Activated naive CD8-positive, alpha-beta T cell treated with anti-CD3 and anti-CD28 coated beads, Interleukin-2, amount 50 U/mL, for 24 hours (primary cell): ENCODE results near the gene RHNO1.
A peak's percentile ranks its signal among the peaks of the same experiment; 100 is the strongest.

Experiments used
- ATAC-seq: fragments of 150-1000 bp; cut with Tn5 transposase; one replicate; pipeline ENCODE4 v1.10.0; 2021
- DNase-seq: peaks from one replicate; pipeline ENCODE4 v3.0.0; 2021
- H3K27ac Mint-ChIP-seq: one replicate; pipeline ENCODE4 v1.8.0; 2021; ENCODE audit warnings: mild to moderate bottlenecking, mixed read lengths
- H3K27me3 Mint-ChIP-seq: one replicate; pipeline ENCODE4 v1.8.0; 2021; ENCODE audit warnings: mixed read lengths
- H3K36me3 Mint-ChIP-seq: one replicate; pipeline ENCODE4 v1.8.0; 2021; ENCODE audit warnings: low read depth, mixed read lengths
- H3K4me1 Mint-ChIP-seq: one replicate; pipeline ENCODE4 v1.8.0; 2021; ENCODE audit warnings: mixed read lengths
- H3K4me3 Mint-ChIP-seq: one replicate; pipeline ENCODE4 v1.8.0; 2021; ENCODE audit warnings: mild to moderate bottlenecking, moderate library complexity, mixed read lengths
- H3K9me3 Mint-ChIP-seq: one replicate; pipeline ENCODE4 v1.8.0; 2021; ENCODE audit warnings: mixed read lengths

RHNO1 gene

GRCh38 chr12:2877047-2877952 lies at the start of gene RHNO1, which contains the start of gene FOXM1:
RHNO1 (plus strand) TSS chr12:2877223; CDS start chr12:2885367, 8,144 bp downstream.
FOXM1 (minus strand) TSS chr12:2877174; CDS start chr12:2874478, 2,696 bp downstream.
- peak within 1 kb of the TSS; percentile 99 for H3K4me3 Mint-ChIP-seq
- H3K4me1 Mint-ChIP-seq, result peaks cover 34% of the 10 kb centered on the region

GRCh38 chr12:2829275-2829674 lies 47.7 kb upstream of the RHNO1 start:
- ATAC-seq (no peak), DNase-seq (no peak)
- Mint-ChIP-seq H3K27me3 (no peaks in the 10 kb centered on the region), H3K36me3 (peaks cover 29% of the 10 kb centered on the region), H3K4me1 (peaks cover 2% of the 10 kb centered on the region), H3K4me3 (no peak overlapping the region), H3K9me3 (no peaks in the 10 kb centered on the region), H3K27ac (no peak overlapping the region)

More at GRCh38 chr12:2877047-2877952, at the start of gene RHNO1, which contains the start of gene FOXM1:
- H3K9me3 Mint-ChIP-seq, result no peaks in the 10 kb centered on the region
- peaks cover 43% of the 10 kb centered on the region for H3K36me3 Mint-ChIP-seq
- ATAC-seq, result peak; percentile 76
- no peaks in the 10 kb centered on the region for H3K27me3 Mint-ChIP-seq
- peak within 1 kb of the TSS; percentile 97 for H3K27ac Mint-ChIP-seq
- DNase-seq, result peak; percentile 88

- H3K27ac Mint-ChIP-seq, result no peak overlapping the region
- no peaks in the 10 kb centered on the region for H3K9me3 Mint-ChIP-seq
Measured at GRCh38 chr12:2832550-2833127, 44.4 kb upstream of the RHNO1 start.

GRCh38 chr12:2833327-2833726 lies 43.7 kb upstream of the RHNO1 start:
- DNase-seq (no peak), ATAC-seq (no peak)
- H3K27ac Mint-ChIP-seq, result no peak overlapping the region
- no peaks in the 10 kb centered on the region for H3K9me3 Mint-ChIP-seq
- H3K4me3 Mint-ChIP-seq, result no peak overlapping the region
- H3K36me3 Mint-ChIP-seq, result peaks cover 25% of the 10 kb centered on the region
- peaks cover 2% of the 10 kb centered on the region for H3K4me1 Mint-ChIP-seq
- H3K27me3 Mint-ChIP-seq, result no peaks in the 10 kb centered on the region

More at GRCh38 chr12:2832550-2833127, 44.4 kb upstream of the RHNO1 start:
- no peaks in the 10 kb centered on the region for H3K27me3 Mint-ChIP-seq
- H3K4me1 Mint-ChIP-seq, result peaks cover 2% of the 10 kb centered on the region
- DNase-seq (no peak), ATAC-seq (no peak)
- no peak overlapping the region for H3K4me3 Mint-ChIP-seq
- peaks cover 23% of the 10 kb centered on the region for H3K36me3 Mint-ChIP-seq

GRCh38 chr12:2833810-2834209 lies 43.2 kb upstream of the RHNO1 start:
- no peak overlapping the region for H3K27ac Mint-ChIP-seq
- no peaks in the 10 kb centered on the region for H3K27me3 Mint-ChIP-seq
- no peak for ATAC-seq
- DNase-seq, result no peak
- peaks cover 2% of the 10 kb centered on the region for H3K4me1 Mint-ChIP-seq
- no peaks in the 10 kb centered on the region for H3K9me3 Mint-ChIP-seq
- H3K36me3 Mint-ChIP-seq, result peaks cover 23% of the 10 kb centered on the region
- H3K4me3 Mint-ChIP-seq, result no peak overlapping the region

GRCh38 chr12:2834581-2835491 lies 42.2 kb upstream of the RHNO1 start, which contains the start of gene NRIP2:
NRIP2 (minus strand) TSS chr12:2835035; CDS start chr12:2834983, 52 bp downstream.
- H3K4me1 Mint-ChIP-seq, result peaks cover 2% of the 10 kb centered on the region
- no peak within 1 kb of the TSS for H3K4me3 Mint-ChIP-seq
- peak; percentile 16 for ATAC-seq
- peak within 1 kb of the TSS; percentile 6 for H3K27ac Mint-ChIP-seq
- no peaks in the 10 kb centered on the region for H3K9me3 Mint-ChIP-seq
- DNase-seq, result no peak
- peaks cover 23% of the 10 kb centered on the region for H3K36me3 Mint-ChIP-seq
- H3K27me3 Mint-ChIP-seq, result no peaks in the 10 kb centered on the region

GRCh38 chr12:2835691-2836403 lies 41.2 kb upstream of the RHNO1 start:
- Mint-ChIP-seq H3K27me3 (no peaks in the 10 kb centered on the region), H3K27ac (no peak overlapping the region), H3K9me3 (no peaks in the 10 kb centered on the region), H3K36me3 (peaks cover 23% of the 10 kb centered on the region), H3K4me3 (no peak overlapping the region), H3K4me1 (peaks cover 2% of the 10 kb centered on the region)
- ATAC-seq, result no peak
- DNase-seq, result no peak

GRCh38 chr12:2836574-2836973 lies 40.4 kb upstream of the RHNO1 start:
- no peaks in the 10 kb centered on the region for H3K27me3 Mint-ChIP-seq
- H3K36me3 Mint-ChIP-seq, result peaks cover 21% of the 10 kb centered on the region
- H3K27ac Mint-ChIP-seq, result no peak overlapping the region
- no peak for DNase-seq
- no peaks in the 10 kb centered on the region for H3K9me3 Mint-ChIP-seq
- no peak for ATAC-seq
- no peak overlapping the region for H3K4me3 Mint-ChIP-seq
- peaks cover 2% of the 10 kb centered on the region for H3K4me1 Mint-ChIP-seq

- no peak overlapping the region for H3K4me3 Mint-ChIP-seq
- H3K36me3 Mint-ChIP-seq, result peaks cover 19% of the 10 kb centered on the region
Measured at GRCh38 chr12:2841056-2841650, 35.9 kb upstream of the RHNO1 start.

GRCh38 chr12:2842948-2843347 lies 34.1 kb upstream of the RHNO1 start:
- Mint-ChIP-seq H3K27me3 (no peaks in the 10 kb centered on the region), H3K4me3 (no peak overlapping the region), H3K27ac (no peak overlapping the region), H3K36me3 (peaks cover 11% of the 10 kb centered on the region), H3K9me3 (no peaks in the 10 kb centered on the region), H3K4me1 (no peaks in the 10 kb centered on the region)
- no peak for DNase-seq
- ATAC-seq, result no peak

More at GRCh38 chr12:2841056-2841650, 35.9 kb upstream of the RHNO1 start:
- Mint-ChIP-seq H3K9me3 (no peaks in the 10 kb centered on the region), H3K27me3 (no peaks in the 10 kb centered on the region), H3K27ac (no peak overlapping the region), H3K4me1 (no peaks in the 10 kb centered on the region)
- DNase-seq (no peak), ATAC-seq (no peak)

GRCh38 chr12:2844786-2845185 lies 32.2 kb upstream of the RHNO1 start:
- H3K4me3 Mint-ChIP-seq, result no peak overlapping the region
- H3K36me3 Mint-ChIP-seq, result peaks cover 5% of the 10 kb centered on the region
- H3K27ac Mint-ChIP-seq, result no peak overlapping the region
- no peaks in the 10 kb centered on the region for H3K27me3 Mint-ChIP-seq
- no peaks in the 10 kb centered on the region for H3K4me1 Mint-ChIP-seq
- H3K9me3 Mint-ChIP-seq, result no peaks in the 10 kb centered on the region
- DNase-seq, result no peak
- ATAC-seq, result no peak

- H3K9me3 Mint-ChIP-seq, result no peaks in the 10 kb centered on the region
- no peak overlapping the region for H3K4me3 Mint-ChIP-seq
Measured at GRCh38 chr12:2845280-2845679, 31.7 kb upstream of the RHNO1 start.

GRCh38 chr12:2851931-2852330 lies 25.1 kb upstream of the RHNO1 start:
- Mint-ChIP-seq H3K36me3 (peaks cover 5% of the 10 kb centered on the region), H3K9me3 (no peaks in the 10 kb centered on the region), H3K4me3 (no peak overlapping the region), H3K4me1 (peaks cover 1% of the 10 kb centered on the region), H3K27ac (no peak overlapping the region), H3K27me3 (no peaks in the 10 kb centered on the region)
- DNase-seq (no peak), ATAC-seq (no peak)

More at GRCh38 chr12:2845280-2845679, 31.7 kb upstream of the RHNO1 start:
- peaks cover 3% of the 10 kb centered on the region for H3K36me3 Mint-ChIP-seq
- no peaks in the 10 kb centered on the region for H3K4me1 Mint-ChIP-seq
- ATAC-seq (no peak), DNase-seq (no peak)
- H3K27ac Mint-ChIP-seq, result no peak overlapping the region
- no peaks in the 10 kb centered on the region for H3K27me3 Mint-ChIP-seq
